ENCODE data around the gene GATC.

GRCh38 chr12:120490325-120490724 is 44.1 kb downstream of the GATC start:
- TF ChIP-seq EZH2 (IDR thresholded peaks at IDR 0.05; ENCODE audit: insufficient read depth, poor library complexity, severe bottlenecking), result no peak
- TF ChIP-seq EZH2phosphoT487 (IDR thresholded peaks at IDR 0.05; ENCODE audit: insufficient read depth, low read depth), result no peak
